Lower lobe of right lung (tissue), 2 donors: ENCODE data around the gene TMEM131L. TPM values are rescaled to one million over a fixed set of nuclear protein-coding genes. Genes with fewer than 3 reads are reported as not detected.
"Not testable (repeated sequence)": the region's sequence is repeated elsewhere in the genome, so short reads cannot be mapped to it uniquely, and the experiment has no call there.

Source experiments
- ATAC-seq, 2 donors: fragments of 200-7000 bp; cut with Tn5 transposase; one replicate each; pipeline ENCODE4 v1.9.1; 2020 to 2022; ENCODE audit warnings: mild to moderate bottlenecking in 2 of 2, moderate library complexity in 2 of 2
- DNase-seq: peaks from one replicate; pipeline ENCODE4 v3.0.0-alpha.2; 2020
- H3K27ac ChIP-seq: fragments of 200-600 bp; one replicate; pipeline ENCODE4 v1.8.0; 2022
- H3K27me3 ChIP-seq: fragments of 200-600 bp; one replicate; pipeline ENCODE4 v1.8.0; 2022; ENCODE audit warnings: low read depth
- H3K36me3 ChIP-seq: fragments of 200-600 bp; one replicate; pipeline ENCODE4 v1.8.0; 2022; ENCODE audit warnings: mild to moderate bottlenecking
- H3K4me1 ChIP-seq: fragments of 200-600 bp; one replicate; pipeline ENCODE4 v1.8.0; 2022
- H3K4me3 ChIP-seq: fragments of 200-600 bp; one replicate; pipeline ENCODE4 v1.8.0; 2022; ENCODE audit warnings: mild to moderate bottlenecking
- H3K9me3 ChIP-seq: fragments of 200-600 bp; one replicate; pipeline ENCODE4 v1.8.0; 2022
- CTCF ChIP-seq: fragments of 200-600 bp; IDR thresholded peaks from one replicate; pipeline ENCODE4 v1.8.0; 2022; ENCODE audit warnings: antibody characterized with exemption, mild to moderate bottlenecking
- intact Hi-C: fragments of 100-400 bp; cut with DNase I; formaldehyde crosslinking; loops from one replicate; pipeline ENCODE4 v1.11.0; 2022
- total RNA-seq: library from RNA; stranded (reverse); fragmentation: NEBNext Ultra II Directional; extraction: Animal tissue kit (Norgen Biotek cat#: 25700); gene quantifications from one replicate; pipeline ENCODE4 v1.2.1, GENCODE V29; 2021
- donor health status: DM: no; HTN: yes; CAD: no; lungs with severe emphysema.

Gene TMEM131L
- total RNA-seq, 1 donor from 2014 or later, result 21.7 TPM

DNA sequence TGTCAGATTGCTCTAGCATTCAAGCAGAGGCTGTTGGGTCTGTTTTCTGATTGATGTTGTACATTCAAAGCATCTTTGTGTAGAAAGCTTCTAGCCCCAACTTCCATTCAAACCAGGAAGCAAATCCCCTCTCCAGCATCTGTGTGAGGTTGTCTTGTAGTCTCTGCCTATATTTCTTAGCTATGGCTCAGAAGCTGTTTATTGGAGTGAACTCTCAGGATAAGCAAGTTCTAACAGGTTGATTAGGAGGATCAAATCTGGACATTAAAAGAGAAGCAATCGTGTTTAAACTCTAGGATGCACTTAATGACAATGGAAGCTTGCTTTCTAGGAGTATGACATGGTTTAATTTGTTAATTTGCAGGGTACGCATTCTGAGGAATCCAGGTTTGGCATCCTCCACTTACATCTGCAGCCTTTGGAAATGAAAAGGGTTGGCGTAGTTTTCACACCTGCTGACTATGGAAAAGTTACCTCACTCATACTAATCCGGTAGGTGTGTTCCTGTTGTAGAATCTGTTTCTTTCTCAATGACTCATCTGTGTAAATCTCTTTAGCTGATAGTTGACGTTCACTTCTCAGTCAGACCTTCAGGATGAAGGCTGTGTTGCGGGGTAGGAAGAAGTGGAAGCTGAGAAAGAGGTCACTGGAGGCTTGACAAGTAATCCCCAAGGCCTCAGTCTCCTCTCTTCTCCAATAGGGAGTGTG, 129.9 kb downstream of the TMEM131L start:
- no peaks in the 10 kb centered on the region for H3K4me1 ChIP-seq
- H3K27me3 ChIP-seq, result no peaks in the 10 kb centered on the region
- DNase-seq, result no peak
- no peak for TF ChIP-seq CTCF
- ATAC-seq, result no peak
- no peaks in the 10 kb centered on the region for H3K9me3 ChIP-seq
- peaks cover 72% of the 10 kb centered on the region for H3K36me3 ChIP-seq
- H3K4me3 ChIP-seq, result no peak overlapping the region
- intact Hi-C loops, result no loop called here
- H3K27ac ChIP-seq, result no peak overlapping the region

- intact Hi-C loops, result no loop called here
Observed at GRCh38 chr4:153602758-153603157, 136.6 kb downstream of the TMEM131L start.

GRCh38 chr4:153603258-153603657, 137.1 kb downstream of the TMEM131L start:
- intact Hi-C loops, result no loop called here
- TF ChIP-seq CTCF, result no peak
- H3K27ac ChIP-seq, result no peak overlapping the region
- H3K27me3 ChIP-seq, result no peaks in the 10 kb centered on the region
- H3K4me3 ChIP-seq, result no peak overlapping the region
- H3K9me3 ChIP-seq, result no peaks in the 10 kb centered on the region
- no peak for ATAC-seq
- no peaks in the 10 kb centered on the region for H3K4me1 ChIP-seq
- no peak for DNase-seq
- H3K36me3 ChIP-seq, result peaks cover 83% of the 10 kb centered on the region

More at GRCh38 chr4:153602758-153603157, 136.6 kb downstream of the TMEM131L start:
- no peaks in the 10 kb centered on the region for H3K27me3 ChIP-seq
- peaks cover 86% of the 10 kb centered on the region for H3K36me3 ChIP-seq
- no peak for DNase-seq
- H3K27ac ChIP-seq, result no peak overlapping the region
- no peak for TF ChIP-seq CTCF
- H3K4me1 ChIP-seq, result no peaks in the 10 kb centered on the region
- no peaks in the 10 kb centered on the region for H3K9me3 ChIP-seq
- H3K4me3 ChIP-seq, result no peak overlapping the region
- ATAC-seq, result no peak

- no peak for ATAC-seq
- intact Hi-C loops, result no loop called here
- no peak for TF ChIP-seq CTCF
- no peak overlapping the region for H3K27ac ChIP-seq
- no peak for DNase-seq
- H3K4me3 ChIP-seq, result no peak overlapping the region
- peaks cover 79% of the 10 kb centered on the region for H3K36me3 ChIP-seq
- no peaks in the 10 kb centered on the region for H3K4me1 ChIP-seq
- H3K9me3 ChIP-seq, result no peaks in the 10 kb centered on the region
- H3K27me3 ChIP-seq, result no peaks in the 10 kb centered on the region
Observed at GRCh38 chr4:153603835-153604234, 137.7 kb downstream of the TMEM131L start.

DNA sequence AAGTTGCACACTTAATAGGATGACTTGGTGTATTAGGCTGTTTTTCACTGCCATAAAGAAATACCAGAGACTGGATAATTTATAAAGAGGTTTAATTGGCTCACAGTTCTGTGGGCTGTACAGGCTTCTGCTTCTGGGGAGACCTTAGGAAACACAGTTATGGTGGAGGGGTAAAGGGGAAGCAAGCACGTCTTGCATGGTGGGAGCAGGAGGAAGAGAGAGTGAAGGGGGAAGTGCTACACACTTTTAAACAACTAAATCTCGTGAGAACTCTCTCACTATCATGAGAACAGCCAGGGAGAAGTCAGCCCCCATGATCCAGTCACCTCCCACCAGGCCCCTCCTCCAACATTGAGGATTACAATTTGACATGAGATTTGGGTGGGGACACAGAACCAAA, 142.9 kb downstream of the TMEM131L start:
- H3K4me1 ChIP-seq, intact Hi-C loops, H3K4me3 ChIP-seq, H3K9me3 ChIP-seq, H3K27me3 ChIP-seq, DNase-seq, H3K27ac ChIP-seq: not testable (repeated sequence)
- ATAC-seq, result peak in 1 of 2 donors; percentile 55
- H3K36me3 ChIP-seq, result peaks cover 56% of the 10 kb centered on the region

- Histone ChIP-seq H3K36me3 (peaks cover 51% of the 10 kb centered on the region), H3K4me1 (peaks cover 5% of the 10 kb centered on the region), H3K27ac (no peak overlapping the region), H3K27me3 (no peaks in the 10 kb centered on the region), H3K9me3 (no peaks in the 10 kb centered on the region), H3K4me3 (no peak overlapping the region)
- no peak for DNase-seq
- intact Hi-C loops, result no loop called here
- no peak for ATAC-seq
- TF ChIP-seq CTCF, result no peak
Observed at GRCh38 chr4:153610623-153611376, 144.6 kb downstream of the TMEM131L start.
